Esophagus muscularis mucosa (tissue), 4 donors: ENCODE results near the gene CD34. TPM values are rescaled to one million over a fixed set of nuclear protein-coding genes. Genes with fewer than 3 reads are reported as not detected.

ENCODE experiments used
- DNase-seq: peaks from one replicate; pipeline ENCODE4 v3.0.0-alpha.2; 2017; ENCODE audit errors: extremely low spot score
- H3K27ac ChIP-seq, 4 donors: fragments of 200-600 bp; sonication (generic); replicated peaks in 1 of 4; 1 replicate in 3 of 4; 2 replicates in 1 of 4; pipeline ENCODE4 v1.5.1; 2016 to 2019; ENCODE audit warnings: mild to moderate bottlenecking in 1 of 4
- H3K27me3 ChIP-seq, 4 donors: fragments of 200-600 bp; sonication (generic); one replicate each; pipeline versions ENCODE4 v1.5.1 to v1.6.0; 2016 to 2019
- H3K36me3 ChIP-seq, 4 donors: fragments of 200-600 bp; sonication (generic); one replicate each; pipeline ENCODE4 v1.5.1; 2016 to 2019
- H3K4me1 ChIP-seq, 4 donors: fragments of 200-600 bp; sonication (generic); one replicate each; pipeline ENCODE4 v1.5.1; 2016 to 2019
- H3K4me3 ChIP-seq, 4 donors: fragments of 200-600 bp; sonication (generic); 1 replicate in 2 of 4; 2 replicates in 2 of 4; pipeline ENCODE4 v1.5.1; 2016 to 2019; ENCODE audit warnings: mild to moderate bottlenecking in 4 of 4, moderate library complexity in 1 of 4
- H3K9me3 ChIP-seq, 4 donors: fragments of 200-600 bp; sonication (generic); 1 replicate in 3 of 4; 2 replicates in 1 of 4; pipeline ENCODE4 v1.5.1; 2016 to 2019
- CTCF ChIP-seq, 3 experiments: fragments of 200-600 bp in 2 of 3; fragments of 450-650 bp in 1 of 3; sonication (generic) in 2 of 3; IDR thresholded peaks; one replicate each; pipeline ENCODE4 v1.5.1; 2017 to 2019; ENCODE audit warnings: antibody characterized with exemption in 3 of 3, mild to moderate bottlenecking in 2 of 3, moderate library complexity in 1 of 3
- EP300 ChIP-seq: sonication (generic); formaldehyde crosslinking; IDR thresholded peaks from one replicate; pipeline ENCODE4 v1.6.1; 2017; ENCODE audit warnings: antibody characterized with exemption
- POLR2A ChIP-seq: fragments of 450-650 bp; IDR thresholded peaks from one replicate; pipeline ENCODE4 v1.6.1; 2017; ENCODE audit warnings: antibody characterized with exemption, moderate library complexity, mild to moderate bottlenecking, low read depth
- POLR2AphosphoS5 ChIP-seq, 2 donors: sonication (generic); formaldehyde crosslinking; IDR thresholded peaks; one replicate each; pipeline ENCODE4 v1.6.1; 2017; ENCODE audit warnings: antibody characterized with exemption in 2 of 2
- WGBS: methylation state at CpG from one replicate; pipeline ENCODE4 v1.1.5; 2018; 5-methylcytosine and 5-hydroxymethylcytosine counted together
- intact Hi-C: fragments of 100-400 bp; cut with DNase I; formaldehyde crosslinking; loops from one replicate; pipeline ENCODE4 v1.15.1; 2023
- total RNA-seq, 4 donors: library from RNA; depleted of rRNA; stranded (reverse); fragments of >200 nt; gene quantifications; one replicate each; pipeline versions ENCODE4 v1.1.0 to v1.2.1, GENCODE V29; 2016

The CD34 gene
- total RNA-seq, 4 donors from 2014 or later, result 70.2 to 136 (median 93.3) TPM

- Histone ChIP-seq H3K27ac (peak overlapping the region in 1 of 4 donors; percentile 64), H3K4me3 (no peak overlapping the region), H3K4me1 (peaks cover 30 to 53% (median 35%) of the 10 kb centered on the region in 4 donors), H3K36me3 (no peaks in the 10 kb centered on the region), H3K27me3 (peaks cover 0 to 16% (median 0%) of the 10 kb centered on the region in 4 donors), H3K9me3 (no peaks in the 10 kb centered on the region)
- TF ChIP-seq EP300 (no peak), POLR2A (no peak), CTCF (IDR thresholded peaks at IDR 0.05) (no peak), POLR2AphosphoS5 (IDR thresholded peaks at IDR 0.05) (no peak)
- WGBS, result 85% methylated on average over 4 of the region's 4 CpGs
- intact Hi-C loops, result no loop called here
- peak; percentile 86 for DNase-seq
These were observed 6.2 kb upstream of the CD34 start for GRCh38 chr1:207917080-207917479.

- no peaks in the 10 kb centered on the region for H3K36me3 ChIP-seq
- no peaks in the 10 kb centered on the region for H3K9me3 ChIP-seq
- DNase-seq, result peak; percentile 78
- H3K27me3 ChIP-seq, result peaks cover 0 to 45% (median 0%) of the 10 kb centered on the region in 4 donors
- peaks cover 16 to 42% (median 26%) of the 10 kb centered on the region in 4 donors for H3K4me1 ChIP-seq
- no peak overlapping the region for H3K4me3 ChIP-seq
- no peak for TF ChIP-seq EP300
- no peak for TF ChIP-seq POLR2A
- no peak for TF ChIP-seq POLR2AphosphoS5 (IDR thresholded peaks at IDR 0.05)
- TF ChIP-seq CTCF (IDR thresholded peaks at IDR 0.05), result no peak
- no peak overlapping the region for H3K27ac ChIP-seq
- intact Hi-C loops, result no loop called here
- WGBS, result 100% methylated on average over 1 of the region's 1 CpG
These were observed 3.0 kb upstream of the CD34 start for GRCh38 chr1:207913951-207914350.

GRCh38 chr1:207911856-207912760 is 1.2 kb upstream of the CD34 start:
- H3K36me3 ChIP-seq, result no peaks in the 10 kb centered on the region
- no peak for TF ChIP-seq POLR2AphosphoS5 (IDR thresholded peaks at IDR 0.05)
- no peak for TF ChIP-seq EP300
- no peak for TF ChIP-seq CTCF (IDR thresholded peaks at IDR 0.05)
- TF ChIP-seq POLR2A, result no peak
- H3K4me1 ChIP-seq, result peaks cover 5 to 28% (median 19%) of the 10 kb centered on the region in 4 donors
- intact Hi-C loops, result no loop called here
- H3K9me3 ChIP-seq, result no peaks in the 10 kb centered on the region
- 59% methylated on average over 8 of the region's 8 CpGs for WGBS
- peak overlapping the region; percentile 56 to 60 (median 56) for H3K4me3 ChIP-seq
- peaks cover 0 to 45% (median 0%) of the 10 kb centered on the region in 4 donors for H3K27me3 ChIP-seq
- peak overlapping the region; percentile 74 to 83 (median 80) for H3K27ac ChIP-seq
- DNase-seq, result peak; percentile 84

- Histone ChIP-seq H3K27me3 (peaks cover 0 to 45% (median 0%) of the 10 kb centered on the region in 4 donors), H3K9me3 (no peaks in the 10 kb centered on the region), H3K4me1 (peaks cover 11 to 38% (median 21%) of the 10 kb centered on the region in 4 donors), H3K36me3 (no peaks in the 10 kb centered on the region), H3K27ac (peak overlapping the region; percentile 74 to 83 (median 80)), H3K4me3 (peak overlapping the region; percentile 56 to 60 (median 56))
- no peak for DNase-seq
- intact Hi-C loops, result no loop called here
- TF ChIP-seq EP300 (no peak), POLR2AphosphoS5 (IDR thresholded peaks at IDR 0.05) (peak in 1 of 2 donors; percentile 8), CTCF (IDR thresholded peaks at IDR 0.05) (no peak)
- WGBS, result 66% methylated on average over 4 of the region's 4 CpGs
These were observed 1.2 kb downstream of the CD34 start for GRCh38 chr1:207909687-207910086.
